Pons (tissue), 1 donor: ENCODE data around the gene SEPTIN1.
A peak's percentile ranks its signal among the peaks of the same experiment; 100 is the strongest.
"Not testable (repeated sequence)": the region's sequence is repeated elsewhere in the genome, so short reads cannot be mapped to it uniquely, and the experiment has no call there.

Source experiments
- DNase-seq: peaks from one replicate; pipeline ENCODE4 v3.0.0-alpha.2; 2016; ENCODE audit warnings: low spot score

The SEPTIN1 gene

GRCh38 chr16:30357715-30358576, 24.4 kb downstream of the SEPTIN1 start:
- no peak for DNase-seq

- DNase-seq, result no peak
Measured at GRCh38 chr16:30357085-30357714, 25.2 kb downstream of the SEPTIN1 start.

- DNase-seq, result peak; percentile 52
Measured at GRCh38 chr16:30356401-30357084, 25.8 kb downstream of the SEPTIN1 start.

- no peak for DNase-seq
Measured at GRCh38 chr16:30355954-30356308, 26.4 kb downstream of the SEPTIN1 start.

GRCh38 chr16:30355144-30355953, 27.0 kb downstream of the SEPTIN1 start, which contains the start of gene CD2BP2:
Gene CD2BP2, minus strand, starts transcription at chr16:30355308. Its CDS starts 627 bp downstream, at chr16:30354681.
- DNase-seq, result peak; percentile 100

- no peak for DNase-seq
Measured at GRCh38 chr16:30354423-30355143, 27.8 kb downstream of the SEPTIN1 start.

GRCh38 chr16:30353438-30354129, 28.8 kb downstream of the SEPTIN1 start:
- DNase-seq, result no peak

- no peak for DNase-seq
Measured at GRCh38 chr16:30352488-30353401, 29.6 kb downstream of the SEPTIN1 start.

GRCh38 chr16:30351586-30352419, 30.6 kb downstream of the SEPTIN1 start:
- peak; percentile 88 for DNase-seq

GRCh38 chr16:30351001-30351441, 31.3 kb downstream of the SEPTIN1 start:
- DNase-seq, result no peak

GRCh38 chr16:30350134-30350871, 32.1 kb downstream of the SEPTIN1 start:
- DNase-seq, result no peak

- no peak for DNase-seq
Measured at GRCh38 chr16:30349675-30350074, 32.7 kb downstream of the SEPTIN1 start.

GRCh38 chr16:30348929-30349328, 33.4 kb downstream of the SEPTIN1 start:
- DNase-seq, result no peak

- DNase-seq, result no peak
Measured at GRCh38 chr16:30348113-30348512, 34.2 kb downstream of the SEPTIN1 start.

- no peak for DNase-seq
Measured at GRCh38 chr16:30346286-30346685, 36.1 kb downstream of the SEPTIN1 start.

GRCh38 chr16:30343491-30343820, 38.9 kb downstream of the SEPTIN1 start:
- DNase-seq, result not testable (repeated sequence)

- no peak for DNase-seq
Measured at GRCh38 chr16:30342751-30343490, 39.4 kb downstream of the SEPTIN1 start.
